CD14-positive monocyte (primary cell): ENCODE results near the gene EHF. TPM values are rescaled to one million over a fixed set of nuclear protein-coding genes. Genes with fewer than 3 reads are reported as not detected.

Source experiments
- DNase-seq, 3 donors: peaks; one replicate each; pipeline ENCODE4 v3.0.0-alpha.2; 2011 to 2022
- H2AFZ ChIP-seq: 2 replicates; pipeline ENCODE4 v1.6.0; 2012; ENCODE audit warnings: mild to moderate bottlenecking, low read depth, low read length, inconsistent platforms; ENCODE audit not compliant: insufficient read depth, poor library complexity, severe bottlenecking
- H3K27ac ChIP-seq, 2 donors: 1 replicate in 1 of 2; 2 replicates in 1 of 2; pipeline ENCODE4 v1.5.1; 2012 to 2013; ENCODE audit warnings: low read length in 2 of 2, control low read depth in 1 of 2, inconsistent platforms in 1 of 2, low read depth in 1 of 2, mild to moderate bottlenecking in 1 of 2
- H3K27me3 ChIP-seq, 2 donors: one replicate each; pipeline versions ENCODE4 v1.6.0 to v1.6.1; 2011 to 2013; ENCODE audit warnings: low read length in 2 of 2; ENCODE audit not compliant: control insufficient read depth in 2 of 2, insufficient read depth in 2 of 2
- H3K36me3 ChIP-seq, 2 donors: replicated peaks in 1 of 2; 1 replicate in 1 of 2; 2 replicates in 1 of 2; pipeline versions ENCODE4 v1.5.1 to v1.6.1; 2012 to 2013; ENCODE audit warnings: low read length in 2 of 2, control low read depth in 1 of 2, inconsistent platforms in 1 of 2, mild to moderate bottlenecking in 1 of 2; ENCODE audit not compliant: insufficient read depth in 2 of 2, control insufficient read depth in 1 of 2
- H3K4me1 ChIP-seq, 2 donors: 1 replicate in 1 of 2; 2 replicates in 1 of 2; pipeline versions ENCODE4 v1.5.1 to v1.6.1; 2012 to 2013; ENCODE audit warnings: low read length in 2 of 2, control low read depth in 1 of 2, inconsistent platforms in 1 of 2, mild to moderate bottlenecking in 1 of 2, moderate library complexity in 1 of 2; ENCODE audit not compliant: insufficient read depth in 2 of 2, control insufficient read depth in 1 of 2
- H3K4me2 ChIP-seq: replicated peaks from 2 replicates; pipeline ENCODE3; 2012; ENCODE audit warnings: low read length, moderate library complexity, mild to moderate bottlenecking; ENCODE audit not compliant: poor library complexity, severe bottlenecking; ENCODE audit errors: extremely low read depth
- H3K4me3 ChIP-seq, 3 experiments: fragments of 200-600 bp in 1 of 3; sonication (generic) in 1 of 3; replicated peaks in 1 of 3; 1 replicate in 2 of 3; 2 replicates in 1 of 3; pipeline ENCODE4 v1.5.1; 2011 to 2013; ENCODE audit warnings: low read length in 3 of 3, mild to moderate bottlenecking in 3 of 3, control low read depth in 2 of 3, low read depth in 2 of 3, inconsistent platforms in 1 of 3, moderate library complexity in 1 of 3
- H3K79me2 ChIP-seq: 2 replicates; pipeline ENCODE4 v1.6.0; 2012; ENCODE audit warnings: mild to moderate bottlenecking, control low read depth, inconsistent platforms, low read length, moderate library complexity; ENCODE audit not compliant: insufficient read depth
- H3K9ac ChIP-seq: 2 replicates; pipeline ENCODE4 v1.6.0; 2017; ENCODE audit warnings: low read length, mild to moderate bottlenecking; ENCODE audit not compliant: insufficient read depth, poor library complexity, severe bottlenecking
- H3K9me3 ChIP-seq, 2 donors: replicated peaks in 1 of 2; 1 replicate in 1 of 2; 2 replicates in 1 of 2; pipeline versions ENCODE4 v1.5.1 to v1.6.1; 2012 to 2013; ENCODE audit warnings: low read length in 2 of 2, control low read depth in 1 of 2; ENCODE audit not compliant: control insufficient read depth in 1 of 2, insufficient read depth in 1 of 2
- H4K20me1 ChIP-seq: 2 replicates; pipeline ENCODE4 v1.6.0; 2012; ENCODE audit warnings: mild to moderate bottlenecking, low read length, control low read depth, moderate library complexity; ENCODE audit not compliant: insufficient read depth
- H3K27ac Mint-ChIP-seq, 7 donors: one replicate each; pipeline ENCODE4 v1.8.0; 2020; ENCODE audit warnings: mild to moderate bottlenecking in 7 of 7, mixed read lengths in 7 of 7, moderate library complexity in 6 of 7, inconsistent platforms in 2 of 7
- H3K27me3 Mint-ChIP-seq, 3 donors: one replicate each; pipeline ENCODE4 v1.8.0; 2021 to 2022; ENCODE audit warnings: low read depth in 3 of 3, mild to moderate bottlenecking in 3 of 3, mixed read lengths in 3 of 3, moderate library complexity in 3 of 3, inconsistent platforms in 1 of 3
- H3K36me3 Mint-ChIP-seq, 2 donors: one replicate each; pipeline ENCODE4 v1.8.0; 2020; ENCODE audit warnings: mixed read lengths in 2 of 2, inconsistent platforms in 1 of 2, mild to moderate bottlenecking in 1 of 2
- H3K4me1 Mint-ChIP-seq: one replicate; pipeline ENCODE4 v1.8.0; 2020; ENCODE audit warnings: mild to moderate bottlenecking, mixed read lengths
- H3K4me3 Mint-ChIP-seq, 2 donors: one replicate each; pipeline ENCODE4 v1.8.0; 2020; ENCODE audit warnings: mild to moderate bottlenecking in 2 of 2, mixed read lengths in 2 of 2, moderate library complexity in 1 of 2
- H3K9me3 Mint-ChIP-seq, 7 donors: one replicate each; pipeline ENCODE4 v1.8.0; 2020 to 2022; ENCODE audit warnings: mixed read lengths in 7 of 7, mild to moderate bottlenecking in 6 of 7, moderate library complexity in 6 of 7, inconsistent platforms in 2 of 7
- CTCF ChIP-seq: fragments of 200-600 bp; IDR thresholded peaks from one replicate; pipeline ENCODE4 v1.8.0; 2022; ENCODE audit warnings: antibody characterized with exemption, mild to moderate bottlenecking
- WGBS: methylation state at CpG from one replicate; pipeline ENCODE4 v1.1.5; 2013; ENCODE audit warnings: missing lambda C conversion rate; ENCODE audit not compliant: insufficient coverage; 5-methylcytosine and 5-hydroxymethylcytosine counted together
- intact Hi-C, 2 donors: fragments of 100-400 bp; cut with micrococcal nuclease; formaldehyde crosslinking; loops; one replicate each; pipeline versions ENCODE4 v1.15.0 to v1.15.1; 2023
- polyA plus RNA-seq, 3 donors: library from polyadenylated mRNA; depleted of rRNA in 1 of 3; unstranded in 2 of 3; stranded (reverse) in 1 of 3; fragments of 300-500 nt in 2 of 3; fragments of >200 nt in 1 of 3; fragmentation: Illumina TruSeq in 2 of 3; gene quantifications; 1 replicate in 2 of 3; 2 replicates in 1 of 3; pipeline ENCODE4 v1.2.3, GENCODE V29; 2012 to 2021

The EHF gene
- polyA plus RNA-seq, 3 donors = 0.17 to 0.21 TPM; not detected in 1

DNA sequence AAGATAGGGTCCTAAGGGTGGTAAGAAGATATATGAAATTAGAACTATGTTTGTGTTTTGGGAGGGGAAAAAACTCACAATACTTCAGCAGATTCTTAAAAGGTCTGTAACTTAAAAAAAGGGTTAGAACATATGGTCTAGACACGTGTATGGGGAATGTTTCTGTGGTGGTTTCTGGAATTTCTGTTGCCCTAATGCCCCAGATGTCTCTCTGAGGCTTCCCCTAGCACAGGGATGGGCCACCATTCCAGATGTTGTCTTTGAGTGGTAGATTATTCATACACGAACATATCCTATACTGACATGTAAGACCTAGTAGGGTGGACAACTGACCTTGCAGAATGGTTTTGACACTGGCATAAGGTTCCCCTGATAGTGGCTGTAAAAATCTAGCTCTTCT, 26.2 kb downstream of the EHF start:
- no peaks in the 10 kb centered on the region for H3K79me2 ChIP-seq
- Mint-ChIP-seq H3K27me3 (peaks cover 2 to 8% (median 2%) of the 10 kb centered on the region in 3 donors), H3K27ac (no peak overlapping the region), H3K4me1 (peaks cover 19% of the 10 kb centered on the region), H3K36me3 (no peaks in the 10 kb centered on the region), H3K9me3 (no peaks in the 10 kb centered on the region), H3K4me3 (no peak overlapping the region)
- peaks cover 11 to 17% of the 10 kb centered on the region in 2 donors for H3K4me1 ChIP-seq
- no peaks in the 10 kb centered on the region for H3K9me3 ChIP-seq
- no peak overlapping the region for H3K27ac ChIP-seq
- no CpG with 5 or more reads among the region's 2 CpGs for WGBS
- intact Hi-C loops = no loop called here
- H3K4me3 ChIP-seq = no peak overlapping the region
- H4K20me1 ChIP-seq = no peaks in the 10 kb centered on the region
- no peak overlapping the region for H2AFZ ChIP-seq
- no peaks in the 10 kb centered on the region for H3K27me3 ChIP-seq
- DNase-seq = no peak
- no peaks in the 10 kb centered on the region for H3K36me3 ChIP-seq
- no peak overlapping the region for H3K4me2 ChIP-seq
- no peak overlapping the region for H3K9ac ChIP-seq
- no peak for TF ChIP-seq CTCF

GRCh38 chr11:34647532-34647931, 26.6 kb downstream of the EHF start:
- H3K9me3 Mint-ChIP-seq = no peaks in the 10 kb centered on the region
- peaks cover 2 to 8% (median 2%) of the 10 kb centered on the region in 3 donors for H3K27me3 Mint-ChIP-seq
- H4K20me1 ChIP-seq = no peaks in the 10 kb centered on the region

More at GRCh38 chr11:34647532-34647931, 26.6 kb downstream of the EHF start:
- 98% methylated on average over 3 of the region's 3 CpGs for WGBS
- Histone ChIP-seq H2AFZ (no peak overlapping the region), H3K9ac (no peak overlapping the region), H3K79me2 (no peaks in the 10 kb centered on the region), H3K27me3 (no peaks in the 10 kb centered on the region), H3K4me1 (peaks cover 15 to 21% of the 10 kb centered on the region in 2 donors), H3K9me3 (no peaks in the 10 kb centered on the region), H3K27ac (no peak overlapping the region), H3K4me2 (no peak overlapping the region), H3K4me3 (no peak overlapping the region), H3K36me3 (no peaks in the 10 kb centered on the region)
- Mint-ChIP-seq H3K36me3 (no peaks in the 10 kb centered on the region), H3K4me1 (peaks cover 23% of the 10 kb centered on the region), H3K27ac (no peak overlapping the region), H3K4me3 (no peak overlapping the region)
- DNase-seq = no peak
- intact Hi-C loops = no loop called here
- no peak for TF ChIP-seq CTCF
